OCI-LY1 (cell line): Measurements from ENCODE around the gene CTSD.

Source experiments
- H2AFZ ChIP-seq: fragments of 200-600 bp; sonication (generic), shearing (Covaris generic); 2 replicates; pipeline ENCODE4 v1.6.0; 2014; ENCODE audit warnings: antibody characterized with exemption, mild to moderate bottlenecking, low read length
- H3F3A ChIP-seq: fragments of 200-600 bp; sonication (generic), shearing (Covaris generic); 2 replicates; pipeline ENCODE4 v1.6.0; 2014; ENCODE audit warnings: mild to moderate bottlenecking, antibody characterized with exemption, low read length, moderate library complexity; ENCODE audit not compliant: insufficient read depth
- H3K27ac ChIP-seq: fragments of 200-600 bp; sonication (generic); 2 replicates; pipeline ENCODE4 v1.5.1; 2014; ENCODE audit warnings: low read length, mixed run types, mild to moderate bottlenecking, low read depth; ENCODE audit not compliant: poor library complexity, severe bottlenecking
- H3K27me3 ChIP-seq: fragments of 200-600 bp; sonication (generic); 2 replicates; pipeline ENCODE4 v1.6.0; 2014; ENCODE audit warnings: antibody characterized with exemption, mild to moderate bottlenecking, low read length, moderate library complexity; ENCODE audit not compliant: insufficient read depth
- H3K36me3 ChIP-seq: fragments of 200-600 bp; sonication (generic); 2 replicates; pipeline ENCODE4 v1.6.1; 2014; ENCODE audit warnings: mild to moderate bottlenecking, antibody characterized with exemption, low read length, moderate library complexity, mixed read lengths; ENCODE audit not compliant: insufficient read depth
- H3K4me1 ChIP-seq: fragments of 200-600 bp; sonication (generic); 2 replicates; pipeline ENCODE4 v1.5.1; 2014; ENCODE audit warnings: mild to moderate bottlenecking, low read length, moderate library complexity; ENCODE audit not compliant: insufficient read depth, severe bottlenecking
- H3K4me2 ChIP-seq: fragments of 200-600 bp; sonication (generic), shearing (Covaris generic); 2 replicates; pipeline ENCODE4 v1.6.1; 2014; ENCODE audit warnings: low read length
- H3K4me3 ChIP-seq: fragments of 200-600 bp; sonication (generic); 2 replicates; pipeline ENCODE4 v1.5.1; 2014; ENCODE audit warnings: low read length, low read depth, mild to moderate bottlenecking, mixed read lengths; ENCODE audit not compliant: poor library complexity, severe bottlenecking
- H3K79me2 ChIP-seq: fragments of 200-600 bp; shearing (Covaris generic); 2 replicates; pipeline ENCODE4 v1.6.1; 2016; ENCODE audit warnings: mixed run types, low read length, mixed read lengths; ENCODE audit not compliant: insufficient read depth
- H3K9ac ChIP-seq: fragments of 200-600 bp; sonication (generic), shearing (Covaris generic); 2 replicates; pipeline ENCODE4 v1.6.1; 2014; ENCODE audit warnings: mild to moderate bottlenecking, low read length, mixed read lengths
- H3K9me2 ChIP-seq: fragments of 200-600 bp; sonication (generic), shearing (Covaris generic); 2 replicates; pipeline ENCODE4 v1.6.1; 2014; ENCODE audit warnings: low read depth, mild to moderate bottlenecking, low read length, mixed read lengths
- H3K9me3 ChIP-seq: fragments of 200-600 bp; shearing (Covaris generic); 2 replicates; pipeline ENCODE4 v1.6.1; 2014; ENCODE audit warnings: low read length, mixed read lengths
- H4K20me1 ChIP-seq: fragments of 200-600 bp; sonication (generic), shearing (Covaris generic); 2 replicates; pipeline ENCODE4 v1.6.0; 2016; ENCODE audit warnings: mild to moderate bottlenecking, low read length; ENCODE audit not compliant: insufficient read depth
- CTCF ChIP-seq: fragments of 200-600 bp; sonication (generic), shearing (Covaris generic); IDR thresholded peaks from 2 replicates; pipeline ENCODE4 v1.5.1; 2017; ENCODE audit warnings: mild to moderate bottlenecking, antibody characterized with exemption, low read length, moderate library complexity, mixed read lengths
- EZH2 ChIP-seq: fragments of 200-600 bp; sonication (generic), shearing (Covaris generic); IDR thresholded peaks from 2 replicates; pipeline ENCODE4 v1.8.0; 2017; ENCODE audit warnings: borderline replicate concordance, mixed run types, mild to moderate bottlenecking, antibody characterized with exemption, low read length, moderate library complexity, mixed read lengths

CTSD gene

DNA sequence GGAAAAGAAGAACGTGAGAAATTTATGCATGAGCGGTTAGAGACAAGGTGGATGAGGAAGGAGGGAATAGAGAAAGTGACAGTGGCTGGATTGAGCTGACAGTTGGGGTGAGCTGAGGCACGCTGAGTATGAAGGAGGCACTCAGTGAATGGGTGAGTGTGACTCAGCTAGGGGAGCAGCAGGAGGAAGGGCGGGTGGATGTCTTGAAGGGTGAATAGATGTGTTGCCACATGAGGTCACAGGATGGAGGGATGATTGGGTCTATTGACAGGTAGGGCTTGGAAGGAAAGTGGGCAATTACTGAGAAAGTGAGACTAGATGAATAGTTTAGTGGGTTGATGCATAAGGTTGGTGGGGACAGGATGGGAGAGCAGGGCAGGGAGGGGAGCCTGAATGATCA, 21.4 kb downstream of the CTSD start:
- H3K79me2 ChIP-seq: no peaks in the 10 kb centered on the region
- 0 out of 2 replicates have a peak, but pooled peaks cover 1% of the 10 kb centered on the region for H3K9me3 ChIP-seq
- H2AFZ ChIP-seq: no peak overlapping the region
- no peaks in the 10 kb centered on the region; the same call in 1 of the 2 replicates for H3K27me3 ChIP-seq
- H3K27ac ChIP-seq: no peak overlapping the region
- no peak overlapping the region for H3K4me3 ChIP-seq
- H3K9ac ChIP-seq: no peak overlapping the region
- H3F3A ChIP-seq: no peaks in the 10 kb centered on the region
- no peaks in the 10 kb centered on the region for H3K4me1 ChIP-seq
- H4K20me1 ChIP-seq: no peaks in the 10 kb centered on the region
- no peaks in the 10 kb centered on the region; the same call in 1 of the 2 replicates for H3K36me3 ChIP-seq
- H3K9me2 ChIP-seq: no peaks in the 10 kb centered on the region
- no peak overlapping the region for H3K4me2 ChIP-seq
- TF ChIP-seq EZH2 (no peak), CTCF (no peak)

DNA sequence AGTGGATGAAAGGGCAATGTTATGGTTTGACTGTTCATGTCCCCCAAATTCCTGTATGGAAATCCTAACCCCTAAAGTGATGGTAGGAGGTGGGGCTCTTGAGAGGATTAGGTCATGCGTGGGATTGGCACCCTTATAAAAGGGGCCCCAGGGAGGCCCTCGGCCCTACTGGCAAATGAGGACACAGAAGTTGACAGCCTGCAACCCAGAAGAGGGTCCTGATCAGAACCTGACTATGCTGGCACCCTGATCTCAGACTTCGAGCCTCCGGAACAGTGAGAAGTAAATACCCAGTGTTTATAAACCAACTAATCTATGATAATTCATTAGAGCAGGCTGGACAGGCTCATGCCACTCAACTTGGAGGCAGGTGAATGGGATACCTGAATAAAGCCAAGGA, 22.0 kb downstream of the CTSD start:
- no peaks in the 10 kb centered on the region for H3F3A ChIP-seq
- no peak overlapping the region for H3K27ac ChIP-seq
- no peak overlapping the region for H3K9ac ChIP-seq
- no peak overlapping the region for H3K4me3 ChIP-seq
- H3K79me2 ChIP-seq: no peaks in the 10 kb centered on the region
- TF ChIP-seq CTCF: no peak
- TF ChIP-seq EZH2: no peak
- no peaks in the 10 kb centered on the region for H3K9me2 ChIP-seq
- H3K4me1 ChIP-seq: no peaks in the 10 kb centered on the region
- no peaks in the 10 kb centered on the region; the same call in 1 of the 2 replicates for H3K27me3 ChIP-seq
- H3K36me3 ChIP-seq: no peaks in the 10 kb centered on the region; the same call in 1 of the 2 replicates
- H2AFZ ChIP-seq: no peak overlapping the region
- no peaks in the 10 kb centered on the region for H4K20me1 ChIP-seq
- H3K4me2 ChIP-seq: no peak overlapping the region
- H3K9me3 ChIP-seq: 0 out of 2 replicates have a peak, but pooled peaks cover 3% of the 10 kb centered on the region

- Histone ChIP-seq H3K79me2 (no peaks in the 10 kb centered on the region), H3K27me3 (no peaks in the 10 kb centered on the region; the same call in 1 of the 2 replicates)
These were observed 22.8 kb downstream of the CTSD start for GRCh38 chr11:1740786-1741530.

More at GRCh38 chr11:1740786-1741530, 22.8 kb downstream of the CTSD start:
- Histone ChIP-seq H2AFZ (no peak overlapping the region), H3K9ac (no peak overlapping the region), H3K4me1 (no peaks in the 10 kb centered on the region), H3K9me2 (no peaks in the 10 kb centered on the region), H3K4me2 (no peak overlapping the region), H3K9me3 (0 out of 2 replicates have a peak, but pooled peaks cover 3% of the 10 kb centered on the region), H4K20me1 (no peaks in the 10 kb centered on the region), H3K4me3 (no peak overlapping the region), H3F3A (no peaks in the 10 kb centered on the region), H3K36me3 (no peaks in the 10 kb centered on the region; the same call in 1 of the 2 replicates), H3K27ac (no peak overlapping the region)
- TF ChIP-seq CTCF: no peak
- no peak for TF ChIP-seq EZH2
